Panc1 (cell line): Measurements from ENCODE around the gene MLLT3. TPM values are rescaled to one million over a fixed set of nuclear protein-coding genes. Genes with fewer than 3 reads are reported as not detected.

ENCODE experiments used
- ATAC-seq: fragments of 200-7000 bp; cut with Tn5 transposase; 2 replicates; pipeline ENCODE4 v1.9.1; 2020; ENCODE audit warnings: mild to moderate bottlenecking, moderate library complexity
- BruUV-seq: library from RNA; stranded (reverse); fragments of 400-500 nt; replicated peaks from 2 replicates; lab custom pipeline; 2021; lab: Mats Ljungman, UMichigan
- CTCF ChIA-PET: fragments of 300-600 bp; sonication (Branson Sonifier 250); formaldehyde crosslinking; loops from one replicate; lab custom pipeline; 2022; ENCODE audit warnings: antibody characterized with exemption; lab: Charles Lee
- POLR2A ChIA-PET: fragments of 300-600 bp; sonication (Branson Sonifier 250); formaldehyde crosslinking; loops from one replicate; lab custom pipeline; 2022; ENCODE audit warnings: antibody characterized with exemption; lab: Charles Lee
- DNase-seq: peaks from one replicate; pipeline ENCODE4 v3.0.0-alpha.2; 2010; ENCODE audit warnings: low read depth, low spot score
- H3K27ac ChIP-seq: 2 replicates; pipeline ENCODE4 v1.5.1; 2011; ENCODE audit warnings: mild to moderate bottlenecking, low read length, inconsistent platforms
- H3K27me3 ChIP-seq: fragments of 200-500 bp; sonication (Bioruptor generic); 2 replicates; pipeline ENCODE4 v1.6.0; 2014; ENCODE audit warnings: low read length, inconsistent platforms; ENCODE audit not compliant: control insufficient read depth, insufficient read depth
- H3K36me3 ChIP-seq: fragments of 200-500 bp; sonication (Bioruptor generic); 2 replicates; pipeline ENCODE4 v1.5.1; 2014; ENCODE audit warnings: inconsistent platforms, mild to moderate bottlenecking, low read length, moderate library complexity; ENCODE audit not compliant: control insufficient read depth, insufficient read depth
- H3K4me1 ChIP-seq: 2 replicates; pipeline ENCODE4 v1.5.1; 2011; ENCODE audit warnings: inconsistent platforms, mild to moderate bottlenecking, low read length, moderate library complexity; ENCODE audit not compliant: control insufficient read depth, insufficient read depth
- H3K4me3 ChIP-seq, 2 experiments: 2 replicates each; pipeline ENCODE4 v1.5.1; 2011 to 2012; ENCODE audit warnings: low read depth in 2 of 2, low read length in 2 of 2, mild to moderate bottlenecking in 2 of 2, inconsistent platforms in 1 of 2, moderate library complexity in 1 of 2
- H3K9me3 ChIP-seq: fragments of 200-500 bp; sonication (Bioruptor generic); 2 replicates; pipeline ENCODE4 v1.5.1; 2014; ENCODE audit warnings: low read depth, mild to moderate bottlenecking, inconsistent platforms, low read length, moderate library complexity; ENCODE audit not compliant: control insufficient read depth, insufficient read depth
- POLR2AphosphoS5 ChIP-seq: IDR thresholded peaks from 2 replicates; pipeline ENCODE4 v1.6.1; 2012; ENCODE audit warnings: mild to moderate bottlenecking, low read depth, low read length, moderate library complexity
- SIN3A ChIP-seq: IDR thresholded peaks from 2 replicates; pipeline ENCODE4 v1.6.1; 2012; ENCODE audit warnings: low read depth, mild to moderate bottlenecking, low read length, moderate library complexity, borderline replicate concordance; ENCODE audit not compliant: insufficient read depth
- TCF7L2 ChIP-seq: IDR thresholded peaks from 2 replicates; pipeline ENCODE4 v1.6.1; 2011; ENCODE audit warnings: mild to moderate bottlenecking, low read depth, low read length, inconsistent platforms
- in situ Hi-C: cut with HindIII; loops from 2 replicates; pipeline ENCODE4 v1.10.0; 2016; ENCODE audit warnings: low sequenced_read_pairs, low pct_unique_long_range_greater_than_20kb
- intact Hi-C: fragments of 100-400 bp; cut with micrococcal nuclease; formaldehyde crosslinking; loops from one replicate; pipeline ENCODE4 v1.10.0; 2022; ENCODE audit not compliant: unreplicated experiment
- microRNA-seq: library from miRNA; unstranded; fragments of <30 nt; microRNA quantifications from one replicate; pipeline ENCODE4 v1.1.0, GENCODE V29; 2020; ENCODE audit not compliant: unreplicated experiment
- total RNA-seq: library from RNA; stranded (reverse); gene quantifications from one replicate; pipeline ENCODE4 v1.2.1, GENCODE V29; 2021; ENCODE audit not compliant: unreplicated experiment
- TF ChIP-seq, protein P1 (sequence below), 2 experiments: IDR thresholded peaks; 2 replicates each; pipeline ENCODE4 v1.6.1; 2011 to 2012; ENCODE audit warnings: low read depth in 2 of 2, control low read depth in 1 of 2, low read length in 1 of 2, mild to moderate bottlenecking in 1 of 2, moderate library complexity in 1 of 2; ENCODE audit not compliant: insufficient read depth in 1 of 2
- TF ChIP-seq, protein P2 (sequence below): fragments of 450-650 bp; IDR thresholded peaks from 2 replicates; pipeline ENCODE4 v1.5.1; 2017; ENCODE audit warnings: mild to moderate bottlenecking

The MLLT3 gene
- total RNA-seq, 1 experiment from 2014 or later: 0.49 TPM

DNA sequence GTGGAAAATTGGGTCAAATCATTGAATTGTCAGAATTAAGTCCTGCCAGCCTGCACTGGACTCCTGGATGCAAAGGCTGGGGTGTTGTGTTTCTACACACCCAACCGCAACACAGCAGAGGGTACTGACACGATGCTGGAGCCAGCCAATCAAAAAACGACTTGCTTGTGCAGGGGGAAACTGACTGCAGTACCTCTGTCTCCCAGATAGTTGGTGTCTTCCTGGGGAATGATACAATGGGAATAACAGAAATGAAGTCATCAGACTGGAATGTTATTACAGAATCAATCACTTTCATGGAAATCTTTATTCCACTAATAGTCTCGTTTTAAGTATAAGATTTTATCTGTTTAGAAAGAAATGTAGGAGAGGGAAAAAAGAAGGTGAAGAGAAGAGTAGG, 330.3 kb downstream of the MLLT3 start:
- no peak for DNase-seq
- BruUV-seq: no TSS peak
- TF ChIP-seq SIN3A: no peak
- TF ChIP-seq, protein P1, sequence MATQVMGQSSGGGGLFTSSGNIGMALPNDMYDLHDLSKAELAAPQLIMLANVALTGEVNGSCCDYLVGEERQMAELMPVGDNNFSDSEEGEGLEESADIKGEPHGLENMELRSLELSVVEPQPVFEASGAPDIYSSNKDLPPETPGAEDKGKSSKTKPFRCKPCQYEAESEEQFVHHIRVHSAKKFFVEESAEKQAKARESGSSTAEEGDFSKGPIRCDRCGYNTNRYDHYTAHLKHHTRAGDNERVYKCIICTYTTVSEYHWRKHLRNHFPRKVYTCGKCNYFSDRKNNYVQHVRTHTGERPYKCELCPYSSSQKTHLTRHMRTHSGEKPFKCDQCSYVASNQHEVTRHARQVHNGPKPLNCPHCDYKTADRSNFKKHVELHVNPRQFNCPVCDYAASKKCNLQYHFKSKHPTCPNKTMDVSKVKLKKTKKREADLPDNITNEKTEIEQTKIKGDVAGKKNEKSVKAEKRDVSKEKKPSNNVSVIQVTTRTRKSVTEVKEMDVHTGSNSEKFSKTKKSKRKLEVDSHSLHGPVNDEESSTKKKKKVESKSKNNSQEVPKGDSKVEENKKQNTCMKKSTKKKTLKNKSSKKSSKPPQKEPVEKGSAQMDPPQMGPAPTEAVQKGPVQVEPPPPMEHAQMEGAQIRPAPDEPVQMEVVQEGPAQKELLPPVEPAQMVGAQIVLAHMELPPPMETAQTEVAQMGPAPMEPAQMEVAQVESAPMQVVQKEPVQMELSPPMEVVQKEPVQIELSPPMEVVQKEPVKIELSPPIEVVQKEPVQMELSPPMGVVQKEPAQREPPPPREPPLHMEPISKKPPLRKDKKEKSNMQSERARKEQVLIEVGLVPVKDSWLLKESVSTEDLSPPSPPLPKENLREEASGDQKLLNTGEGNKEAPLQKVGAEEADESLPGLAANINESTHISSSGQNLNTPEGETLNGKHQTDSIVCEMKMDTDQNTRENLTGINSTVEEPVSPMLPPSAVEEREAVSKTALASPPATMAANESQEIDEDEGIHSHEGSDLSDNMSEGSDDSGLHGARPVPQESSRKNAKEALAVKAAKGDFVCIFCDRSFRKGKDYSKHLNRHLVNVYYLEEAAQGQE (IDR thresholded peaks at IDR 0.05; ENCODE audit: insufficient read depth in 1 of 2, low read depth in 2 of 2, low read length in 1 of 2): no peak
- no peak for TF ChIP-seq POLR2AphosphoS5
- TF ChIP-seq TCF7L2: no peak
- TF ChIP-seq, protein P2, sequence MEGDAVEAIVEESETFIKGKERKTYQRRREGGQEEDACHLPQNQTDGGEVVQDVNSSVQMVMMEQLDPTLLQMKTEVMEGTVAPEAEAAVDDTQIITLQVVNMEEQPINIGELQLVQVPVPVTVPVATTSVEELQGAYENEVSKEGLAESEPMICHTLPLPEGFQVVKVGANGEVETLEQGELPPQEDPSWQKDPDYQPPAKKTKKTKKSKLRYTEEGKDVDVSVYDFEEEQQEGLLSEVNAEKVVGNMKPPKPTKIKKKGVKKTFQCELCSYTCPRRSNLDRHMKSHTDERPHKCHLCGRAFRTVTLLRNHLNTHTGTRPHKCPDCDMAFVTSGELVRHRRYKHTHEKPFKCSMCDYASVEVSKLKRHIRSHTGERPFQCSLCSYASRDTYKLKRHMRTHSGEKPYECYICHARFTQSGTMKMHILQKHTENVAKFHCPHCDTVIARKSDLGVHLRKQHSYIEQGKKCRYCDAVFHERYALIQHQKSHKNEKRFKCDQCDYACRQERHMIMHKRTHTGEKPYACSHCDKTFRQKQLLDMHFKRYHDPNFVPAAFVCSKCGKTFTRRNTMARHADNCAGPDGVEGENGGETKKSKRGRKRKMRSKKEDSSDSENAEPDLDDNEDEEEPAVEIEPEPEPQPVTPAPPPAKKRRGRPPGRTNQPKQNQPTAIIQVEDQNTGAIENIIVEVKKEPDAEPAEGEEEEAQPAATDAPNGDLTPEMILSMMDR: no peak
- Histone ChIP-seq H3K27ac (no peak overlapping the region), H3K4me1 (no peaks in the 10 kb centered on the region), H3K9me3 (no peaks in the 10 kb centered on the region), H3K4me3 (no peak overlapping the region), H3K27me3 (no peaks in the 10 kb centered on the region), H3K36me3 (no peaks in the 10 kb centered on the region)
- no peak for ATAC-seq
- ChIA-PET POLR2A (no interaction called here), CTCF (no interaction called here)
- in situ Hi-C loops: no loop called here
- intact Hi-C loops: no loop called here

Small RNAs within 50 kb of the gene (microRNA-seq; reads per million reads assigned to microRNA genes)
- gene MIR4473 (not detected), gene MIR4474 (not detected)

Other genes starting within 250 kb of the MLLT3 start
- 9.8 TPM for gene FOCAD, start 61.8 kb upstream of the MLLT3 start, total RNA-seq